Hepatocyte (in vitro differentiated cells): ENCODE data around the gene ZSCAN30.

Experiments used
- CTCF ChIP-seq: fragments of 200-600 bp; sonication (generic); IDR thresholded peaks from 2 replicates; pipeline ENCODE4 v1.5.1; 2016; ENCODE audit warnings: antibody characterized with exemption, mild to moderate bottlenecking; ENCODE audit not compliant: poor library complexity
- EZH2 ChIP-seq: fragments of 200-600 bp; sonication (generic); IDR thresholded peaks from 2 replicates; pipeline ENCODE4 v1.6.1; 2016; ENCODE audit warnings: antibody characterized with exemption, mild to moderate bottlenecking, borderline replicate concordance

- TF ChIP-seq CTCF (no peak), EZH2 (no peak)
Observed at GRCh38 chr18:35277633-35278032, 12.4 kb downstream of the ZSCAN30 start.
